Calu3 (cell line): ENCODE data around the gene CEP192. TPM values are rescaled to one million over a fixed set of nuclear protein-coding genes. Genes with fewer than 3 reads are reported as not detected.
"Not testable (repeated sequence)": the region's sequence is repeated elsewhere in the genome, so short reads cannot be mapped to it uniquely, and the experiment has no call there.

ENCODE experiments used
- BruUV-seq: library from RNA; stranded (reverse); fragments of 400-500 nt; replicated peaks from 2 replicates; lab custom pipeline; 2021; lab: Mats Ljungman, UMichigan
- CTCF ChIA-PET: fragments of 300-600 bp; sonication (Branson Sonifier 250); formaldehyde crosslinking; loops from one replicate; lab custom pipeline; 2022; ENCODE audit warnings: antibody characterized with exemption; lab: Charles Lee
- DNase-seq: peaks from one replicate; pipeline ENCODE4 v3.0.0; 2022
- H3K27ac Mint-ChIP-seq: one replicate; pipeline ENCODE4 v1.8.0; 2022; ENCODE audit warnings: mixed read lengths; ENCODE audit not compliant: unreplicated experiment
- H3K27me3 Mint-ChIP-seq: one replicate; pipeline ENCODE4 v1.8.0; 2022; ENCODE audit warnings: mixed read lengths; ENCODE audit not compliant: unreplicated experiment
- H3K36me3 Mint-ChIP-seq: one replicate; pipeline ENCODE4 v1.8.0; 2022; ENCODE audit warnings: mild to moderate bottlenecking, moderate library complexity, mixed read lengths; ENCODE audit not compliant: insufficient read depth, unreplicated experiment
- H3K4me1 Mint-ChIP-seq: one replicate; pipeline ENCODE4 v1.8.0; 2022; ENCODE audit warnings: mild to moderate bottlenecking, low read depth, mixed read lengths; ENCODE audit not compliant: unreplicated experiment
- H3K4me3 Mint-ChIP-seq: one replicate; pipeline ENCODE4 v1.8.0; 2022; ENCODE audit warnings: mild to moderate bottlenecking, low read depth, moderate library complexity, mixed read lengths; ENCODE audit not compliant: unreplicated experiment
- H3K9me3 Mint-ChIP-seq: one replicate; pipeline ENCODE4 v1.8.0; 2022; ENCODE audit warnings: low read depth, mixed read lengths; ENCODE audit not compliant: unreplicated experiment
- intact Hi-C: fragments of 100-400 bp; cut with micrococcal nuclease; formaldehyde crosslinking; loops from one replicate; pipeline ENCODE4 v1.10.0; 2022; ENCODE audit not compliant: unreplicated experiment
- total RNA-seq: library from RNA; stranded (reverse); gene quantifications from 2 replicates; pipeline ENCODE4 v1.2.3, GENCODE V29; 2022
- TF ChIP-seq, protein P1 (sequence below): fragments of 200-600 bp; IDR thresholded peaks from one replicate; pipeline ENCODE4 v1.8.0; 2022; ENCODE audit warnings: antibody characterized with exemption; ENCODE audit not compliant: unreplicated experiment

Gene CEP192
- total RNA-seq, 1 experiment from 2014 or later = 39.2 TPM

DNA sequence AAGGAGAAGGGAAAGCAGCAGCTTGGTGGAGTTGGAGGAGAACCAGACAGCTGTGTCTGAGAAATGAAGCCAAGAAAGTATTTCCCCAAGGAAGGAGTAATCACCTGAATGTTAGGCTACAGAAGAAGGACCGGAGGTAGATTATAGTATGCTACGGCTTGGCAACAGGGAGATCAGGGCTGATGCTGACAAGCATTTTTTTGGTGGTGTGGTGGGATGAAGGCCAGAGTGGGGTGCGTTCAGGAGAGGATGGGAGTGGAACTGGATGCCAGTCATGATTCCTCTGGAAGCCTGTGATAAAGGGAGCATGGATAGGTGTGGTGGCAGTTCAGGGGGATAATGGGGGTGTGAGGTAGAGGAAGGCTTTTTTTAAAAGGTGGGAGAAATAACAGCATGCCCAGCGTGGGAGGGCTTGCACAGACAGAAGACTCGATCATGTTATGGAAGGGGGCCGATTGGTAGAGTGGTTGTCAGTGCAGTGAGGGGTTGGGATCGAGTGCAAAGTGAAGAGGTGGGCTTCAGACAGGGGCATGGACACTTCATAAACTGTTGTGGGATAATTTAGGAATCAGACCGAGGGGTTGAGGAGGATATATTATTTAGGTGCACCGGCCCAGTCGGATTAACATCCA lies 5.6 kb downstream of the CEP192 start:
- CTCF ChIA-PET = no interaction called here
- Mint-ChIP-seq H3K9me3 (no peaks in the 10 kb centered on the region), H3K27ac (no peak overlapping the region), H3K4me1 (peaks cover 10% of the 10 kb centered on the region), H3K27me3 (no peaks in the 10 kb centered on the region), H3K36me3 (peaks cover 11% of the 10 kb centered on the region), H3K4me3 (no peak overlapping the region)
- no TSS peak for BruUV-seq
- no peak for DNase-seq
- TF ChIP-seq, protein P1, sequence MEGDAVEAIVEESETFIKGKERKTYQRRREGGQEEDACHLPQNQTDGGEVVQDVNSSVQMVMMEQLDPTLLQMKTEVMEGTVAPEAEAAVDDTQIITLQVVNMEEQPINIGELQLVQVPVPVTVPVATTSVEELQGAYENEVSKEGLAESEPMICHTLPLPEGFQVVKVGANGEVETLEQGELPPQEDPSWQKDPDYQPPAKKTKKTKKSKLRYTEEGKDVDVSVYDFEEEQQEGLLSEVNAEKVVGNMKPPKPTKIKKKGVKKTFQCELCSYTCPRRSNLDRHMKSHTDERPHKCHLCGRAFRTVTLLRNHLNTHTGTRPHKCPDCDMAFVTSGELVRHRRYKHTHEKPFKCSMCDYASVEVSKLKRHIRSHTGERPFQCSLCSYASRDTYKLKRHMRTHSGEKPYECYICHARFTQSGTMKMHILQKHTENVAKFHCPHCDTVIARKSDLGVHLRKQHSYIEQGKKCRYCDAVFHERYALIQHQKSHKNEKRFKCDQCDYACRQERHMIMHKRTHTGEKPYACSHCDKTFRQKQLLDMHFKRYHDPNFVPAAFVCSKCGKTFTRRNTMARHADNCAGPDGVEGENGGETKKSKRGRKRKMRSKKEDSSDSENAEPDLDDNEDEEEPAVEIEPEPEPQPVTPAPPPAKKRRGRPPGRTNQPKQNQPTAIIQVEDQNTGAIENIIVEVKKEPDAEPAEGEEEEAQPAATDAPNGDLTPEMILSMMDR = no peak
- intact Hi-C loops = loop anchor here (10.0 kb wide), 1 partner anchor 638 kb away; no protein-coding TSS in a partner anchor

DNA sequence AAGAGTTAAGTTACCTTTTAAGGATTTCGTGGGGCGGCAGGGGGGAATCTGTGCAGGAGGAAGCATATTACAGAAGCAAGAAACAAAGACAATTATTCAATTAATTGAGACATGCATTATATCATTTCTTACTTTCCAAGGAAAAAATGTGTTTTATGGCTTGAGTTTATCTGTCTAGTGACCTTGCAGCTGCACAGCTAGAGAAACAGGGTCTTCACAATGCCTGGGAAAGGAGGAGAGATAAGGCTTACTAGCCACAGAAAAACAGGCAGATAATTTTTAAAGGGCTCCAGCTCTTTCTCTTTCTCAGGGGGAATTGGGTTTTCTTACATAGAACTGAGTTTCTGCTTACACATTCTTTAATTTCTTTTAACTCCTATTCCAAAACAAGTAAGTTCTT lies 6.2 kb downstream of the CEP192 start:
- intact Hi-C loops = loop anchor here (10.0 kb wide), 1 partner anchor 637 kb away; no protein-coding TSS in a partner anchor
- H3K9me3 Mint-ChIP-seq, BruUV-seq, H3K36me3 Mint-ChIP-seq, H3K4me1 Mint-ChIP-seq, H3K27ac Mint-ChIP-seq, DNase-seq, H3K27me3 Mint-ChIP-seq, CTCF ChIA-PET, H3K4me3 Mint-ChIP-seq: not testable (repeated sequence)

DNA sequence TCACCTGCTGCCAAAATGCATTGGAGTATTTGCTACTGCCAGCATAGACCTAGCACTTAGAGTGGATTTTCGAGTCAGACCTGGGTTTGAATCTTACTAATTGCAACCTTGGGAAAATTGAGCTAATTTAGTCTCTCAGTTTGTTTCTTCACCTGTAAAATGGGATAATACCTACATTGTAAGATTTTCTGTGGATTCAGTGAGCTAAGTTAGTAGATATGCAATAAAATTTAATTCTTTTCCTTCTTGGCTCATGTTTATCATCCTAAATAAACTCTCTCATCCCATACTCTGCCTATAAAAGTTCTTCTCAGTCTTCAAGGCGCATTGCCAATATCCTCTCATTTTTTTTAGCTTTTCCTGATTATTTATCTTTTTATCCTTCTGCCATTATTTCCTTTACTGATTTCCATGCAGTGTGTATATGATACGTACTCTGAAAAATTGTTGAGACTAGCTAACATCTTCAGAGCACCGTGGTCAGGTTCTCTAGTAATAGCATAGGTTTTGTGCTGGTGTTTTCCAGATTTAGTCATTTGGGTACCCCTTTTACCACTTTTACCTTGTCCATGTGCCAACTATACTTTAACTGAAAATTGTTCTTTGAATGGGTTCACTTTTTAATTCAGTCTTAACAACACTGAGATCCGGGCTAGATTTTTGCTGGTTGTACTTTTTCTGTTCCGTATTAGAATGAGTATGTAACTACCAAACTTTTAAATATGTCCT lies 7.3 kb downstream of the CEP192 start:
- Mint-ChIP-seq H3K27ac (no peak overlapping the region), H3K27me3 (no peaks in the 10 kb centered on the region), H3K36me3 (no peaks in the 10 kb centered on the region), H3K4me1 (peaks cover 10% of the 10 kb centered on the region), H3K9me3 (no peaks in the 10 kb centered on the region), H3K4me3 (no peak overlapping the region)
- TF ChIP-seq, protein P1 = no peak
- no peak for DNase-seq
- CTCF ChIA-PET = interaction anchor here (0.6 kb wide), 1 partner anchor 459 kb away, joined by 3 read pairs; no protein-coding TSS in a partner anchor
- BruUV-seq = no TSS peak
- intact Hi-C loops = loop anchor here (10.0 kb wide), 1 partner anchor 636 kb away; no protein-coding TSS in a partner anchor

DNA sequence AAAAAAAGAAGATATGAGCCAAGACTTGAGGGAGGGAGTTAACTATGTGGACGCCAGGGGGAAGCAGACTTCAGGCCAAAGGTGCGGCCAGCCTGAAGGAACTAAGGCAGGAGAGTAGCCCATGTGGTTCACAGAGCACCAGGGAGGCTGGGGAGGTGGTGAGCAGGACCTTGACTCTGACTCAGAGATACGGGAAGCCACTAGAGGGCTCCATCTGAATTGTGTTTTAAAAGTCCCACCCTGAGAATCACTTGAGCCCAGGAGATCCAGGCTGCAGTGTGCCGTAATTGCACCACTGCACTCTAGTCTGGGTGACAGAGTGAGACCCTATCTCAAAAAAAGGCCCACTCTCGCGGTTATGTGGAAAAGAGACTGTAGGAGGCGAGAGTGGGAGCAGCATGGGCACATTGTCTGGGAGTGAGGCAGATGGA lies 12.3 kb downstream of the CEP192 start:
- CTCF ChIA-PET = no interaction called here
- peak; percentile 36 for DNase-seq
- TF ChIP-seq, protein P1 = peak; percentile 66
- intact Hi-C loops = no loop called here
- H3K9me3 Mint-ChIP-seq = no peaks in the 10 kb centered on the region
- H3K36me3 Mint-ChIP-seq = no peaks in the 10 kb centered on the region
- H3K4me1 Mint-ChIP-seq = peaks cover 5% of the 10 kb centered on the region
- H3K4me3 Mint-ChIP-seq = no peak overlapping the region
- H3K27me3 Mint-ChIP-seq = no peaks in the 10 kb centered on the region
- no peak overlapping the region for H3K27ac Mint-ChIP-seq
- no TSS peak for BruUV-seq
